GM12874 (cell line): ENCODE results near the gene SLC16A7.

Source experiments
- TF ChIP-seq, protein P1 (sequence below): IDR thresholded peaks from 2 replicates; pipeline ENCODE4 v1.5.1; 2011; ENCODE audit warnings: low read depth, mild to moderate bottlenecking, control low read depth, low read length, moderate library complexity; ENCODE audit not compliant: insufficient read depth

Gene SLC16A7

GRCh38 chr12:59595883-59596540 is at the start of gene SLC16A7:
Gene SLC16A7 (plus strand): TSS chr12:59596029. CDS start chr12:59704802, 108,773 bp downstream.
- TF ChIP-seq, protein P1, sequence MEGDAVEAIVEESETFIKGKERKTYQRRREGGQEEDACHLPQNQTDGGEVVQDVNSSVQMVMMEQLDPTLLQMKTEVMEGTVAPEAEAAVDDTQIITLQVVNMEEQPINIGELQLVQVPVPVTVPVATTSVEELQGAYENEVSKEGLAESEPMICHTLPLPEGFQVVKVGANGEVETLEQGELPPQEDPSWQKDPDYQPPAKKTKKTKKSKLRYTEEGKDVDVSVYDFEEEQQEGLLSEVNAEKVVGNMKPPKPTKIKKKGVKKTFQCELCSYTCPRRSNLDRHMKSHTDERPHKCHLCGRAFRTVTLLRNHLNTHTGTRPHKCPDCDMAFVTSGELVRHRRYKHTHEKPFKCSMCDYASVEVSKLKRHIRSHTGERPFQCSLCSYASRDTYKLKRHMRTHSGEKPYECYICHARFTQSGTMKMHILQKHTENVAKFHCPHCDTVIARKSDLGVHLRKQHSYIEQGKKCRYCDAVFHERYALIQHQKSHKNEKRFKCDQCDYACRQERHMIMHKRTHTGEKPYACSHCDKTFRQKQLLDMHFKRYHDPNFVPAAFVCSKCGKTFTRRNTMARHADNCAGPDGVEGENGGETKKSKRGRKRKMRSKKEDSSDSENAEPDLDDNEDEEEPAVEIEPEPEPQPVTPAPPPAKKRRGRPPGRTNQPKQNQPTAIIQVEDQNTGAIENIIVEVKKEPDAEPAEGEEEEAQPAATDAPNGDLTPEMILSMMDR: no peak

GRCh38 chr12:59548930-59549329 is 46.9 kb upstream of the SLC16A7 start:
- TF ChIP-seq, protein P1: no peak

DNA sequence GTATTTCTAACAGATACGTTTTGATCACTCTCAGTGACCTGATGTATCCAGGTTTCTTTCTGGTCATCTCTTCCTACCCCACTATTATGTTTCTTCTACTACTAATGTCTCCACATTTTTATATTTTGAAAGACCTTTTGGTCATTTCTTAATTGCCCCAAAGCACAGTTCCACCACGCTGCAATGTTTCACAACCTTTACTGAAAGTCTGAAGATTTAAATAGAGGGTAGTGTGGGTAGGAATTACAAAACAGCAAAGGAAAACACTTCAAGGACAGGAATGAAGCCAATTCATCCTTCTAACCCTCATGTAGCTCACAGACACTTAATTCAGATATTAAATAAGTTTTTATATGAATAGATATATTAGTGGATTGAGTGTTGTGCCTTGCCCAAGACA is 36.1 kb upstream of the SLC16A7 start:
- TF ChIP-seq, protein P1: no peak

GRCh38 chr12:59570145-59570544 is 25.7 kb upstream of the SLC16A7 start:
- TF ChIP-seq, protein P1: no peak

- TF ChIP-seq, protein P1: no peak
Measured at GRCh38 chr12:59574406-59574805, 21.4 kb upstream of the SLC16A7 start.

GRCh38 chr12:59575826-59576225 is 20.0 kb upstream of the SLC16A7 start:
- TF ChIP-seq, protein P1: no peak

GRCh38 chr12:59578254-59578653 is 17.6 kb upstream of the SLC16A7 start:
- TF ChIP-seq, protein P1: no peak
